ENCODE results near the gene BNC2.

GRCh38 chr9:16846367-16846766, 24.1 kb downstream of the BNC2 start:
- TF ChIP-seq CTCF (conservative IDR thresholded peaks at IDR 0.05; ENCODE audit: low read length): no peak
- TF ChIP-seq EZH2phosphoT487 (IDR thresholded peaks at IDR 0.05; ENCODE audit: borderline replicate concordance, low read depth, low read length): no peak

All from OCI-LY7 (cell line).